ENCODE measurements around the gene CFAP43. TPM values are rescaled to one million over a fixed set of nuclear protein-coding genes. Genes with fewer than 3 reads are reported as not detected.

CFAP43 gene
- total and polyA plus RNA-seq, 2 experiments from 2014 or later, result 0.24 to 0.44 TPM

GRCh38 chr10:104098358-104098925 is 133.7 kb downstream of the CFAP43 start:
- H3K4me2 ChIP-seq, result no peak overlapping the region

More at GRCh38 chr10:104098358-104098925, 133.7 kb downstream of the CFAP43 start:
- DNase-seq (ENCODE audit: low spot score) (no peak), ATAC-seq (no peak)
- Histone ChIP-seq H3K27me3 (ENCODE audit: insufficient read depth) (no peaks in the 10 kb centered on the region), H3F3A (replicated peaks; ENCODE audit: low read depth) (no peaks in the 10 kb centered on the region), H3K4me3 (no peak overlapping the region), H2AFZ (no peak overlapping the region), H3K36me3 (ENCODE audit: insufficient read depth) (no peaks in the 10 kb centered on the region; the same call in 1 of the 2 replicates), H4K20me1 (replicated peaks; ENCODE audit: insufficient read depth) (no peaks in the 10 kb centered on the region), H3K9me2 (ENCODE audit: insufficient read depth) (peaks cover 3% of the 10 kb centered on the region; the same call in 1 of the 2 replicates), H3K27ac (ENCODE audit: low read depth) (no peak overlapping the region), H3K79me2 (replicated peaks; ENCODE audit: insufficient read depth) (no peaks in the 10 kb centered on the region), H3K4me1 (ENCODE audit: insufficient read depth) (no peaks in the 10 kb centered on the region)
- Mint-ChIP-seq H3K27me3 (ENCODE audit: insufficient read depth, low read depth, poor library complexity) (no peaks in the 10 kb centered on the region), H3K4me3 (no peak overlapping the region), H3K9me3 (peaks cover 11% of the 10 kb centered on the region; the same call in 1 of the 3 replicates), H3K4me1 (no peaks in the 10 kb centered on the region), H3K36me3 (ENCODE audit: low read depth) (peaks cover 7% of the 10 kb centered on the region; the same call in 1 of the 3 replicates), H3K27ac (no peak overlapping the region)
- TF ChIP-seq, protein P1, sequence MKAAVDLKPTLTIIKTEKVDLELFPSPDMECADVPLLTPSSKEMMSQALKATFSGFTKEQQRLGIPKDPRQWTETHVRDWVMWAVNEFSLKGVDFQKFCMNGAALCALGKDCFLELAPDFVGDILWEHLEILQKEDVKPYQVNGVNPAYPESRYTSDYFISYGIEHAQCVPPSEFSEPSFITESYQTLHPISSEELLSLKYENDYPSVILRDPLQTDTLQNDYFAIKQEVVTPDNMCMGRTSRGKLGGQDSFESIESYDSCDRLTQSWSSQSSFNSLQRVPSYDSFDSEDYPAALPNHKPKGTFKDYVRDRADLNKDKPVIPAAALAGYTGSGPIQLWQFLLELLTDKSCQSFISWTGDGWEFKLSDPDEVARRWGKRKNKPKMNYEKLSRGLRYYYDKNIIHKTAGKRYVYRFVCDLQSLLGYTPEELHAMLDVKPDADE (IDR thresholded peaks at IDR 0.05), result no peak
- no peak for TF ChIP-seq NANOG (IDR thresholded peaks at IDR 0.05; ENCODE audit: borderline replicate concordance)
- no peak for TF ChIP-seq ZNF331 (CRISPR knock-in tag; IDR thresholded peaks at IDR 0.05; ENCODE audit: low read depth)
- TF ChIP-seq STAT1 (IDR thresholded peaks at IDR 0.05; ENCODE audit: unreplicated experiment), result no peak
- TF ChIP-seq, protein P2, sequence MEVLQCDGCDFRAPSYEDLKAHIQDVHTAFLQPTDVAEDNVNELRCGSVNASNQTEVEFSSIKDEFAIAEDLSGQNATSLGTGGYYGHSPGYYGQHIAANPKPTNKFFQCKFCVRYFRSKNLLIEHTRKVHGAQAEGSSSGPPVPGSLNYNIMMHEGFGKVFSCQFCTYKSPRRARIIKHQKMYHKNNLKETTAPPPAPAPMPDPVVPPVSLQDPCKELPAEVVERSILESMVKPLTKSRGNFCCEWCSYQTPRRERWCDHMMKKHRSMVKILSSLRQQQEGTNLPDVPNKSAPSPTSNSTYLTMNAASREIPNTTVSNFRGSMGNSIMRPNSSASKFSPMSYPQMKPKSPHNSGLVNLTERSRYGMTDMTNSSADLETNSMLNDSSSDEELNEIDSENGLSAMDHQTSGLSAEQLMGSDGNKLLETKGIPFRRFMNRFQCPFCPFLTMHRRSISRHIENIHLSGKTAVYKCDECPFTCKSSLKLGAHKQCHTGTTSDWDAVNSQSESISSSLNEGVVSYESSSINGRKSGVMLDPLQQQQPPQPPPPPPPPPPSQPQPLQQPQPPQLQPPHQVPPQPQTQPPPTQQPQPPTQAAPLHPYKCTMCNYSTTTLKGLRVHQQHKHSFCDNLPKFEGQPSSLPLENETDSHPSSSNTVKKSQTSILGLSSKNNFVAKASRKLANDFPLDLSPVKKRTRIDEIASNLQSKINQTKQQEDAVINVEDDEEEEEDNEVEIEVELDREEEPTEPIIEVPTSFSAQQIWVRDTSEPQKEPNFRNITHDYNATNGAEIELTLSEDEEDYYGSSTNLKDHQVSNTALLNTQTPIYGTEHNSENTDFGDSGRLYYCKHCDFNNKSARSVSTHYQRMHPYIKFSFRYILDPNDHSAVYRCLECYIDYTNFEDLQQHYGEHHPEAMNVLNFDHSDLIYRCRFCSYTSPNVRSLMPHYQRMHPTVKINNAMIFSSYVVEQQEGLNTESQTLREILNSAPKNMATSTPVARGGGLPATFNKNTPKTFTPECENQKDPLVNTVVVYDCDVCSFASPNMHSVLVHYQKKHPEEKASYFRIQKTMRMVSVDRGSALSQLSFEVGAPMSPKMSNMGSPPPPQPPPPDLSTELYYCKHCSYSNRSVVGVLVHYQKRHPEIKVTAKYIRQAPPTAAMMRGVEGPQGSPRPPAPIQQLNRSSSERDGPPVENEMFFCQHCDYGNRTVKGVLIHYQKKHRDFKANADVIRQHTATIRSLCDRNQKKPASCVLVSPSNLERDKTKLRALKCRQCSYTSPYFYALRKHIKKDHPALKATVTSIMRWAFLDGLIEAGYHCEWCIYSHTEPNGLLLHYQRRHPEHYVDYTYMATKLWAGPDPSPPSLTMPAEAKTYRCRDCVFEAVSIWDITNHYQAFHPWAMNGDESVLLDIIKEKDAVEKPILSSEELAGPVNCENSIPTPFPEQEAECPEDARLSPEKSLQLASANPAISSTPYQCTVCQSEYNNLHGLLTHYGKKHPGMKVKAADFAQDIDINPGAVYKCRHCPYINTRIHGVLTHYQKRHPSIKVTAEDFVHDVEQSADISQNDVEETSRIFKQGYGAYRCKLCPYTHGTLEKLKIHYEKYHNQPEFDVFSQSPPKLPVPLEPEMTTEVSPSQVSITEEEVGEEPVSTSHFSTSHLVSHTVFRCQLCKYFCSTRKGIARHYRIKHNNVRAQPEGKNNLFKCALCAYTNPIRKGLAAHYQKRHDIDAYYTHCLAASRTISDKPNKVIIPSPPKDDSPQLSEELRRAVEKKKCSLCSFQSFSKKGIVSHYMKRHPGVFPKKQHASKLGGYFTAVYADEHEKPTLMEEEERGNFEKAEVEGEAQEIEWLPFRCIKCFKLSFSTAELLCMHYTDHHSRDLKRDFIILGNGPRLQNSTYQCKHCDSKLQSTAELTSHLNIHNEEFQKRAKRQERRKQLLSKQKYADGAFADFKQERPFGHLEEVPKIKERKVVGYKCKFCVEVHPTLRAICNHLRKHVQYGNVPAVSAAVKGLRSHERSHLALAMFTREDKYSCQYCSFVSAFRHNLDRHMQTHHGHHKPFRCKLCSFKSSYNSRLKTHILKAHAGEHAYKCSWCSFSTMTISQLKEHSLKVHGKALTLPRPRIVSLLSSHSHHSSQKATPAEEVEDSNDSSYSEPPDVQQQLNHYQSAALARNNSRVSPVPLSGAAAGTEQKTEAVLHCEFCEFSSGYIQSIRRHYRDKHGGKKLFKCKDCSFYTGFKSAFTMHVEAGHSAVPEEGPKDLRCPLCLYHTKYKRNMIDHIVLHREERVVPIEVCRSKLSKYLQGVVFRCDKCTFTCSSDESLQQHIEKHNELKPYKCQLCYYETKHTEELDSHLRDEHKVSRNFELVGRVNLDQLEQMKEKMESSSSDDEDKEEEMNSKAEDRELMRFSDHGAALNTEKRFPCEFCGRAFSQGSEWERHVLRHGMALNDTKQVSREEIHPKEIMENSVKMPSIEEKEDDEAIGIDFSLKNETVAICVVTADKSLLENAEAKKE (CRISPR knock-in tag; IDR thresholded peaks at IDR 0.05), result no peak
- TF ChIP-seq, protein P3, sequence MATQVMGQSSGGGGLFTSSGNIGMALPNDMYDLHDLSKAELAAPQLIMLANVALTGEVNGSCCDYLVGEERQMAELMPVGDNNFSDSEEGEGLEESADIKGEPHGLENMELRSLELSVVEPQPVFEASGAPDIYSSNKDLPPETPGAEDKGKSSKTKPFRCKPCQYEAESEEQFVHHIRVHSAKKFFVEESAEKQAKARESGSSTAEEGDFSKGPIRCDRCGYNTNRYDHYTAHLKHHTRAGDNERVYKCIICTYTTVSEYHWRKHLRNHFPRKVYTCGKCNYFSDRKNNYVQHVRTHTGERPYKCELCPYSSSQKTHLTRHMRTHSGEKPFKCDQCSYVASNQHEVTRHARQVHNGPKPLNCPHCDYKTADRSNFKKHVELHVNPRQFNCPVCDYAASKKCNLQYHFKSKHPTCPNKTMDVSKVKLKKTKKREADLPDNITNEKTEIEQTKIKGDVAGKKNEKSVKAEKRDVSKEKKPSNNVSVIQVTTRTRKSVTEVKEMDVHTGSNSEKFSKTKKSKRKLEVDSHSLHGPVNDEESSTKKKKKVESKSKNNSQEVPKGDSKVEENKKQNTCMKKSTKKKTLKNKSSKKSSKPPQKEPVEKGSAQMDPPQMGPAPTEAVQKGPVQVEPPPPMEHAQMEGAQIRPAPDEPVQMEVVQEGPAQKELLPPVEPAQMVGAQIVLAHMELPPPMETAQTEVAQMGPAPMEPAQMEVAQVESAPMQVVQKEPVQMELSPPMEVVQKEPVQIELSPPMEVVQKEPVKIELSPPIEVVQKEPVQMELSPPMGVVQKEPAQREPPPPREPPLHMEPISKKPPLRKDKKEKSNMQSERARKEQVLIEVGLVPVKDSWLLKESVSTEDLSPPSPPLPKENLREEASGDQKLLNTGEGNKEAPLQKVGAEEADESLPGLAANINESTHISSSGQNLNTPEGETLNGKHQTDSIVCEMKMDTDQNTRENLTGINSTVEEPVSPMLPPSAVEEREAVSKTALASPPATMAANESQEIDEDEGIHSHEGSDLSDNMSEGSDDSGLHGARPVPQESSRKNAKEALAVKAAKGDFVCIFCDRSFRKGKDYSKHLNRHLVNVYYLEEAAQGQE (IDR thresholded peaks at IDR 0.05; ENCODE audit: unreplicated experiment), result no peak
- TF ChIP-seq ZNF114 (CRISPR knock-in tag; IDR thresholded peaks at IDR 0.05), result no peak
- no peak for TF ChIP-seq EZH2 (IDR thresholded peaks at IDR 0.05; ENCODE audit: low read depth, unreplicated experiment)
- no peak for TF ChIP-seq POLR2AphosphoS5 (IDR thresholded peaks at IDR 0.05; ENCODE audit: low read depth)

All from GM23338 (cell line).